CD1c-positive myeloid dendritic cell (primary cell): Measurements from ENCODE around the gene PLAU.
A peak's percentile ranks its signal among the peaks of the same experiment; 100 is the strongest.
"Not testable (repeated sequence)": the region's sequence is repeated elsewhere in the genome, so short reads cannot be mapped to it uniquely, and the experiment has no call there.

ENCODE experiments used
- DNase-seq: peaks from one replicate; pipeline ENCODE4 v3.0.0-alpha.2; 2016; ENCODE audit errors: extremely low spot score

PLAU gene

DNA sequence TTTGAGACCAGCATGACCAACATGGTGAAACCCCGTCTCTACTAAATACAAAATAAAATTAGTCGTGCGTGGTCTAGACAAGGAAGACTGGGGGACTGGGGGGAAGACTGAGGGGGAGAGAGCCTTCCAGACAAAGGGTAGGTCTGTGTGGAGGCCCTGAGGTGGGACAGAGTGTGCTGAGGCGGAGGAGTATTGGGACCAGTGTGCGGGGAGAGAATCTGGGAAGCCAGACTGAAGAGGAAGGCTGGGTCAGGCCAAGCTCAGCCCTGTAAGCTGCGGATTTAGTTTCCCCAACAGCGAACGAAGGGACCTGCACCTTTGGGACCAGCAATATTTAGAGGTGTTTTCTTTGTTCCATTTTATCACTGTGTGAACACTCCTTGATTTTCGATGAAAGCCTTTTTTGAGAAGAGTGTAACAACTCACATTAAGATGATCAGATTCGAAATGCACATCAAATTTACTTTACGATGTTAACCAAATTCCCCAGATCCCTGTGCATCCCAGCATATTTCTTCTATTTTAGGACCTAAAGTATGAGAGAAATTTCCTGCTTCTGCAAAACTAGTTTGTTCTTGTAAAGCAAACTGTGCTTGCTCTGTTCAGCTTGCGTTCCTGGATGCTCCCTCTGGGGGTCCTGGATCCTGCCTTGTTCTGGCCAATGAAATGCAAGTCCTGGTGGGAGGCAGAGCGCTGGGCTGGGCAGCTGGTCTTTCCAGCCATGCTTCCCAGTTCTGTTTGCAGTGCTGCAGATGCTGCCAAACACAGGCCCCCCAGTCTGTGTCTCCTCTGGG, 39.4 kb downstream of the PLAU start:
- DNase-seq = no peak

DNA sequence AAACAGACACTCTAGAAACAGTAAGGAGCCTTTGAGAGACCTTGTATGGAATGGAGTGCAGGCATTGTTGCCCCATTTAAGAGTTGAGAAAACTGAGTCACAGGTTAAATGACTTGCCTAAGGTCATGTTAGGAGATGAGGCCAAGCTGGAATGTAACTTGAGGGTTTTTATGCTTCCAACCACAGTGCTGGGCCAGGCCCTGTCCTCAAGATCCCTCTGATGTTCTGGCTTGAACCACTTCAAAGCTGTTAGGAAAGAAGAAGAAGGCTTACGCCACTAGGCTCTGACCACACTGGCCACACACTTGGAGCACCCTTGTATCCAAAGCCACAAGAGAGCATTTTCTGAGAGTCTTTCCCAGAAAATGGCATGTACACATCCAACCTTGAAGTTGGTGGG, 42.7 kb downstream of the PLAU start:
- DNase-seq = peak; percentile 28

DNA sequence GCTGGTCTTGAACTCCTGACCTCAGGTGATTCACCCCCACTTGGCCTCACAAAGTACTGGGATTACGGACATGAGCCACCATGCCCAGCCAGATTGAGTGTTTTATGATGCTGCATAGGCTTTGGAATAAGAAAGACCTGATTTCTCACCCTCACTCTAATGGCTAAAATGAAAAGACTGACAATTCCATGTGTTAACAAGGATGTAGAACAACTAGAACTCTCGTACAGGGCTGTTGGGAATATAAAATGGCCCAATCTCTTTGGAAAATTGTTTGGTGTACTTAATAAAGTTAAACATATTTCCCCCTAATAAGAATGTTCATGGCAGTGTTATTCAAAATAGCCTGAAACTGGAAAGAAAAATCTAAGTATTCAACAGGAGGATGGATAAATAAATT, 43.8 kb downstream of the PLAU start:
- no peak for DNase-seq

DNA sequence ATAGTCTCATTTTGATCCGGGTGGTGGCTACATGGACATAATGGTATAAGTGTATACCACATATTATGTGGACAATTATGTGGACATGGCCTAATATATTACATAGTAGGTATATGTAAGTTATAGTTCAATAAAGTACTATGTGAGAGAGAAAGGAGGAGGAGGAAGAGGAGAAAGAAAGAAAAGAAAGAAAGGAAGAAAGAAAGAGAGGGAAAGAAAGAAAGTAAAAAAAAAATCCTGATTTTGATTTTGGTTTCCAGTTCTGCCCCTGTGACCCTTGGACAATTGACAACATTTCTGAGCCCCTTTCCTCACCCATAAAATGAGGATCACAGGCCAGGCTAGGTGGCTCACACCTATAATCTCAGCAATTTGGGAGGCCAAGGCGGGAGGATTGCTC, 44.8 kb downstream of the PLAU start:
- no peak for DNase-seq

DNA sequence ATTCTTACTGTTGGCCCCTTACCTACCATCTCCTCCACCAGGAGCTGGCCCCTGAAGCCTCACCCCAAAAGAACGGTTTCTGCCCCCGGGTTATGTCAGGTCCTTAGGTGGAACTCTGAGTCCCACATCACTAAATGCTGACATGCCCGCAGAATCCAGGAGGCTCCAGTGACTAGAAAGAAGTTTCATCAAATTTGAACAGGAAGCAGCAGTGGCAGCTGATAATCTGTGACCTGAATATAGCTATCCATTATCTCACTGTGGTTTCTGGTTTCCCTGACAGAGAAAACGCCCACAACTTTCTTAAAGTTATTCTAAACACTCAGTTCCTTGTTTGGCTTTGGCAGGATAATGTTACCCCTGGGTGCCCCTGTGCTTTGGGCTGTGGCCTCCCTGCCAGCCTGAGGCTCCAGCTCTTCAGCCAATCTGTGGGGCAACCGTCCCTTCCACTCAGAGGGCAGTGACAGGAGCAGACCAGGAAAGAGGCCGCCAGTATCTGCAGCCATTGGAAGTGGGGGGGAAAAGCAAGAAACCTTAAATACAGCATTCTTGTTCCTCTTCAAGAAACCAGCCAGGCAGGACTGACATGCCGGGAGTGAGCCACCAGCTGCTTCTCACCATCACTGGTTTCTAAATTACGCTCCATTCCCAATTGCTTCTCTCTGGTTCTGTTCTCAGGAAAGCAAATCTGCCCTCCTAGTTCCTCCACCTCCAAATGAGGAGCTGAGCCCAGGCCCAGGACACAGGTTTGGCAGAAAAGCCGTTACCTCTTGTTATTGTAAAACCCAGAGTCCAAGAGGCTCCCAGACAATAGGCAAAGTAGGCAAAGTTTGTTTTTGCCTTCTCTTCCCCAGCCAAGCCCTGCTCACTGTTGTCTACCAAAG, 45.8 kb downstream of the PLAU start:
- DNase-seq = peak; percentile 92

DNA sequence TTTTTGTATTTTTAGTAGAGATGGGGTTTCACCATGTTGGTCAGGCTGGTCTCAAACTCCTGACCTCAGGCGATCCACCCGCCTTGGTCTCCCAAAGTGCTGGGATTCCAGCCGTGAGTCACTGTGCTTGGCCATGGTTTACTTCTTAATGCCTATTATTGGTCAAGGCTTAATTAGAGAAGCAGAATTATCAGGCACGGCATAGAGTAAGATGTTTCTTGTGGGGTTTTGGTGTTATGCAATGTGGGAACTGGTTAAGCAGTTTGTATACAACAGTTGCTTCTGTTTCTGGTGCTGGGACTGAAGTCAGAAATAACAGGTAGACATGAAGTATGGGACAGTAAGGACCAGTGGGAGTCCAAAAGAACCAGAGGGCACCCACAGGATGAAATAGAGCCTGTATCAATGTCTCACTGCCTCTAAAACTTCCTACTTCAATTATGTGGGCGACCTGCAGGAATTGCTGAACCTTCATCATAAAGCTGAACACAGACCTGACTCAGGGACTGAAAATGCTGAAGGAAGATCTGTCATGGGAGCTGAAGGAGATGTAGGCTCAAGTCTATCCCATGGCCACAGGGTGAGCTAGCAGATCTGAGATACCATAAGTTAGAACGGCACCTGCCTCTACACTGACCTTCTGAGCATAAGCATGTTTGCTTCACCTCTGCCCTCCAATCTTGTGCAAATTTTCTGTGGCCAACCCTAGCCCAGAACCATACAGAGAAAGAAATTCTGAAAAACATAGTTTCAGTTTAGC, 48.7 kb downstream of the PLAU start:
- DNase-seq = peak; percentile 81

DNA sequence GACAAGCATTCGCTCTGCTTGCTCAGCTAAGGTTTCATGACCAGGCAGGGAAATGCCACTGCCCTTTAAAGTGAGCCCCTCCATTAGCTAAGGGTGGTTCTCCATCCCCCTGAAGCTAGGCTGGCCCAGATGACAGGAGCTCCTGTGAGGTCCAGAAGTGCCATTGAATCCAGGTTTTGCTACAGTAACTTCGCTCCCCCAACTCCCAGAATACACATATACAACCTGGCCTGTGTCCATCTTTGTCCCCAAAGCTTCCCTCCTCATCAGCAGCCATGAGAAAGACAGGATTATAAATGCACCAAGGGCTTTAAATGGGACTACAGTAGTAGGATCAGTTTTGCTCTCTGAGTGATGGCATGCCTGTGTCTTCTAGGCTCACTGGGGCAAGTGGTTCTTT, 51.5 kb downstream of the PLAU start:
- no peak for DNase-seq

- not testable (repeated sequence) for DNase-seq
Observed at GRCh38 chr10:73963533-73963932, 52.6 kb downstream of the PLAU start.

DNA sequence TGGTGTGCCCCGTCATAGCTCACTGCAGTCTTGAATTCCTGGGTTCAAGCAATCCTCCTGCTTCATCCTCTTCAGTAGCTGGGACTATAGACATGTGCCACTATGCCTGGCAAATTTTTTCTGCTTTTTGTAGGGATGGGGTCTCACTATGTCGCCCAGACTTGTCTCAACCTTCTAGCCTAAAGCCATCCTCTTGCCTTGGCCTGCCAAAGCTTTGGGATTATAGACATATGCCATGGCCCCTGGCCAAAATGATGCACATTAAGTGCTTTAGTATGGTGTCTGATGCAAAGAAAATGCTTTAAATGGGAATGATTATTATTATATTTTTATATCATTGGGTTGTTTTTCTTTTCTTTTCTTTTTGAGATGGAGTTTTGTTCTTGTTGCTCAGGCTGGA, 53.8 kb downstream of the PLAU start:
- no peak for DNase-seq

GRCh38 chr10:73965267-73965889, 54.4 kb downstream of the PLAU start:
- DNase-seq = not testable (repeated sequence)

DNA sequence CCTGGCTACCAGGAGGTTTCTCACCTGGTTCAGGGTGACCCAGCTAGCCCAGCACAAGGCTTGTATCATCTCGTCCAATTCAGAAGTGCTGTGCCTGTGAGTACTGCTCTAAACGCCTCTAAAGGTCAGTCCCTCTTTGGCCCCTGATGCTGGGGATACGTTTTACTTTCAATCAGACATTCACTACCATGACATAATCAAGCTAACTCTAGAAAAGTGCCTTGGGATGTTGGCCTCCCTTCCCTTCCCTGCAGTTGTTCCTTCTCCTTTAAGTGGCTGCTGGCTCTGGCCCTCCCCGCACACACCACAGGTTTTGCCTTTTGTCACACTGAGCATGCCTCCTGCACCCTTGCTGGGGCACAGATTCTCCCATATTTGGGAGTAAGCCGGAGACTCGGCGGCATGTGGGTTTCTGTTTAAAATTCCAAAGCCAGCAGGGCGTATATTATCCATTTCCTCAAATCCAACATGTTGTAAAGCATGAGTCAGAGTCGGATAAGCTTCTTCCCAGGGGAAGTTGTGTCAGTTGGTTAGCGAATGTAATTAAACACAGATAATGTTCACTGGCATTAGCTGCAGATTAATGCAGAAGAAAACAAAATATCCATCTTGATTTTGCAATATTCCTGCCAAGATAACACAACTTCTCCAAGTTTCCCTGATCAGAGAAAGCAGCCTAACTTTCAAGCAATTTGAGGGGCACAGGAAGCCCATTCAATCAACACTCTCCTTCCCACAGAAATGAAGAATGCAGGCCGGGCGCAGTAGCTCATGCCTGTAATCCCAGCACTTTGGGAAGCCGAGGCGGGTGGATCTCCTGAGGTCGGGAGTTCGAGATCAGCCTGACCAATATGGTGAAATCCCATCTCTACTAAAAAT, 55.2 kb downstream of the PLAU start:
- DNase-seq = peak; percentile 81

- no peak for DNase-seq
Observed at GRCh38 chr10:73967022-73967429, 56.1 kb downstream of the PLAU start.
